CD8-positive, alpha-beta memory T cell (primary cell): ENCODE data around the gene ARX. TPM values are rescaled to one million over a fixed set of nuclear protein-coding genes. Genes with fewer than 3 reads are reported as not detected.

Source experiments
- CTCF ChIA-PET: fragments of 350-600 bp; sonication (Branson Sonifier 250); formaldehyde crosslinking; loops from one replicate; lab custom pipeline; 2021; ENCODE audit warnings: antibody characterized with exemption; lab: Charles Lee
- POLR2A ChIA-PET: fragments of 350-600 bp; sonication (Branson Sonifier 250); formaldehyde crosslinking; loops from one replicate; lab custom pipeline; 2021; ENCODE audit warnings: antibody characterized with exemption; lab: Charles Lee
- DNase-seq, 5 donors: peaks; one replicate each; pipeline versions ENCODE4 v3.0.0 to v3.0.0-alpha.2; 2020 to 2022; ENCODE audit warnings: mixed read lengths in 1 of 5
- H3K27ac ChIP-seq: one replicate; pipeline ENCODE4 v1.7.0; 2013; ENCODE audit warnings: low read depth, mild to moderate bottlenecking, low read length, moderate library complexity
- H3K27me3 ChIP-seq: 2 replicates; pipeline ENCODE4 v1.7.0; 2013; ENCODE audit warnings: low read length, mild to moderate bottlenecking; ENCODE audit not compliant: insufficient read depth, poor library complexity, severe bottlenecking
- H3K36me3 ChIP-seq: 2 replicates; pipeline ENCODE4 v1.7.0; 2013; ENCODE audit warnings: mild to moderate bottlenecking, low read length, moderate library complexity; ENCODE audit not compliant: insufficient read depth
- H3K4me1 ChIP-seq: 2 replicates; pipeline ENCODE4 v1.7.0; 2013; ENCODE audit warnings: mild to moderate bottlenecking, low read length, moderate library complexity; ENCODE audit not compliant: insufficient read depth
- H3K4me3 ChIP-seq: 2 replicates; pipeline ENCODE4 v1.7.0; 2013; ENCODE audit warnings: mild to moderate bottlenecking, low read length
- H3K9me3 ChIP-seq: 2 replicates; pipeline ENCODE4 v1.7.0; 2013; ENCODE audit warnings: mild to moderate bottlenecking, low read length
- H3K27ac Mint-ChIP-seq, 8 donors: one replicate each; pipeline ENCODE4 v1.8.0; 2020 to 2021; ENCODE audit warnings: mixed read lengths in 8 of 8, mild to moderate bottlenecking in 6 of 8, inconsistent platforms in 3 of 8, moderate library complexity in 3 of 8
- H3K27me3 Mint-ChIP-seq, 2 donors: one replicate each; pipeline ENCODE4 v1.8.0; 2020 to 2021; ENCODE audit warnings: mixed read lengths in 2 of 2, mild to moderate bottlenecking in 1 of 2, moderate library complexity in 1 of 2
- H3K36me3 Mint-ChIP-seq, 3 donors: one replicate each; pipeline ENCODE4 v1.8.0; 2020 to 2021; ENCODE audit warnings: mixed read lengths in 3 of 3, inconsistent platforms in 1 of 3, mild to moderate bottlenecking in 1 of 3
- H3K4me1 Mint-ChIP-seq, 3 donors: one replicate each; pipeline ENCODE4 v1.8.0; 2020 to 2021; ENCODE audit warnings: mixed read lengths in 3 of 3, inconsistent platforms in 1 of 3, mild to moderate bottlenecking in 1 of 3
- H3K4me3 Mint-ChIP-seq, 7 donors: one replicate each; pipeline ENCODE4 v1.8.0; 2020 to 2021; ENCODE audit warnings: mixed read lengths in 7 of 7, mild to moderate bottlenecking in 6 of 7, moderate library complexity in 4 of 7, inconsistent platforms in 2 of 7
- H3K9me3 Mint-ChIP-seq, 5 donors: one replicate each; pipeline ENCODE4 v1.8.0; 2020 to 2022; ENCODE audit warnings: mixed read lengths in 5 of 5, mild to moderate bottlenecking in 3 of 5, moderate library complexity in 2 of 5, inconsistent platforms in 1 of 5
- polyA plus RNA-seq: library from polyadenylated mRNA; unstranded; fragments of 300-500 nt; fragmentation: Illumina TruSeq; gene quantifications from one replicate; pipeline ENCODE4 v1.2.3, GENCODE V29; 2021
- total RNA-seq, 2 experiments: library from RNA; stranded (reverse); gene quantifications; one replicate each; pipeline ENCODE4 v1.2.3, GENCODE V29; 2021

ARX gene
- total and polyA plus RNA-seq, 3 experiments from 2014 or later: not detected

- no peaks in the 10 kb centered on the region for H3K4me1 ChIP-seq
- H3K9me3 ChIP-seq: no peaks in the 10 kb centered on the region
- H3K27ac Mint-ChIP-seq: no peak overlapping the region
- no peaks in the 10 kb centered on the region for H3K27me3 ChIP-seq
- ChIA-PET POLR2A (no interaction called here), CTCF (no interaction called here)
- no peaks in the 10 kb centered on the region for H3K4me1 Mint-ChIP-seq
- H3K36me3 ChIP-seq: no peaks in the 10 kb centered on the region
- H3K4me3 ChIP-seq: no peak overlapping the region
- H3K27ac ChIP-seq: no peak overlapping the region
- no peak for DNase-seq
- H3K4me3 Mint-ChIP-seq: no peak overlapping the region
- H3K27me3 Mint-ChIP-seq: no peaks in the 10 kb centered on the region
- H3K36me3 Mint-ChIP-seq: peaks cover 0 to 3% (median 2%) of the 10 kb centered on the region in 3 donors
- H3K9me3 Mint-ChIP-seq: no peaks in the 10 kb centered on the region
Observed at GRCh38 chrX:24961809-24962208, 54.0 kb downstream of the ARX start.

GRCh38 chrX:24956828-24957227 lies 58.9 kb downstream of the ARX start:
- Mint-ChIP-seq H3K36me3 (peaks cover 0 to 3% (median 2%) of the 10 kb centered on the region in 3 donors), H3K27me3 (peaks cover 0 to 3% of the 10 kb centered on the region in 2 donors), H3K4me1 (no peaks in the 10 kb centered on the region), H3K4me3 (no peak overlapping the region), H3K27ac (no peak overlapping the region), H3K9me3 (no peaks in the 10 kb centered on the region)
- H3K4me3 ChIP-seq: no peak overlapping the region
- H3K9me3 ChIP-seq: no peaks in the 10 kb centered on the region
- ChIA-PET POLR2A (no interaction called here), CTCF (no interaction called here)
- no peaks in the 10 kb centered on the region for H3K4me1 ChIP-seq
- H3K27ac ChIP-seq: no peak overlapping the region
- DNase-seq: no peak
- no peaks in the 10 kb centered on the region for H3K36me3 ChIP-seq
- no peaks in the 10 kb centered on the region for H3K27me3 ChIP-seq

- no peaks in the 10 kb centered on the region for H3K36me3 ChIP-seq
- Mint-ChIP-seq H3K4me1 (no peaks in the 10 kb centered on the region), H3K27ac (no peak overlapping the region), H3K4me3 (no peak overlapping the region), H3K27me3 (peaks cover 0 to 3% of the 10 kb centered on the region in 2 donors), H3K9me3 (peaks cover 0 to 3% (median 0%) of the 10 kb centered on the region in 5 donors), H3K36me3 (peaks cover 0 to 3% (median 2%) of the 10 kb centered on the region in 3 donors)
- POLR2A ChIA-PET: no interaction called here
- no peaks in the 10 kb centered on the region for H3K4me1 ChIP-seq
- DNase-seq: no peak
- CTCF ChIA-PET: no interaction called here
- H3K27me3 ChIP-seq: no peaks in the 10 kb centered on the region
- no peak overlapping the region for H3K4me3 ChIP-seq
- H3K9me3 ChIP-seq: no peaks in the 10 kb centered on the region
- no peak overlapping the region for H3K27ac ChIP-seq
Observed at GRCh38 chrX:24955372-24955930, 60.3 kb downstream of the ARX start.

- Histone ChIP-seq H3K9me3 (no peaks in the 10 kb centered on the region), H3K4me3 (no peak overlapping the region), H3K4me1 (no peaks in the 10 kb centered on the region), H3K36me3 (no peaks in the 10 kb centered on the region), H3K27me3 (no peaks in the 10 kb centered on the region), H3K27ac (no peak overlapping the region)
- no peak overlapping the region for H3K4me3 Mint-ChIP-seq
- H3K27ac Mint-ChIP-seq: no peak overlapping the region
- no peak for DNase-seq
- peaks cover 0 to 3% of the 10 kb centered on the region in 2 donors for H3K27me3 Mint-ChIP-seq
- ChIA-PET CTCF (no interaction called here), POLR2A (no interaction called here)
- H3K36me3 Mint-ChIP-seq: peaks cover 0 to 3% (median 2%) of the 10 kb centered on the region in 3 donors
- peaks cover 0 to 3% (median 0%) of the 10 kb centered on the region in 5 donors for H3K9me3 Mint-ChIP-seq
- H3K4me1 Mint-ChIP-seq: no peaks in the 10 kb centered on the region
Observed at GRCh38 chrX:24954732-24955131, 61.0 kb downstream of the ARX start.
